ENCODE results near the gene MAPK7. TPM values are rescaled to one million over a fixed set of nuclear protein-coding genes. Genes with fewer than 3 reads are reported as not detected.

MAPK7 gene
- total RNA-seq, 4 donors from 2014 or later = 15.3 to 112 (median 48.3) TPM

DNA sequence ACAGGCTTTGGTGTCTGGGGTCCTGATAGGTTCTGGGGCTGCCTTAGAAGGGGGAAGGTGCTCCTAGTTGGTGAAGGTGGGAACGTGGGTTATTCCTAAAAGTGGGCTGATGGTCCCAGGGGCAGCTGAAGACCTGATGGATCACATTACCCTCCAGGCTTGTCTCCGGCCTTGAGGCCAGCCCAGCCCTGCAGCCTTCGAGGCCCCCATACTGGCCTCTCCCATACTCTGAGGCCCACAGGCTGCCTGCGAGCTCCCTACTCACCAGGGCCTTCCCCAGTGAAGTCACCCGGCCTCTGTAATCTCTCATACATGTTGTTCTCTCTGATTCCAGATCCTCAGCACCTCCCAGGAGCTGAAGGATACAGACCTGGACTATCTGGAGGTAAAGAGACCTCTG, 35.5 kb downstream of the MAPK7 start:
- Histone ChIP-seq H3K27me3 (no peaks in the 10 kb centered on the region), H3K4me1 (peaks cover 0 to 15% (median 0%) of the 10 kb centered on the region in 4 donors), H3K27ac (no peak overlapping the region), H3K36me3 (no peaks in the 10 kb centered on the region), H3K4me3 (no peak overlapping the region), H3K9me3 (no peaks in the 10 kb centered on the region)
- no peak for TF ChIP-seq EP300 (IDR thresholded peaks at IDR 0.05; ENCODE audit: low read depth)
- no peak for TF ChIP-seq POLR2AphosphoS5 (IDR thresholded peaks at IDR 0.05)
- TF ChIP-seq CTCF (IDR thresholded peaks at IDR 0.05) = no peak
- TF ChIP-seq POLR2A (IDR thresholded peaks at IDR 0.05) = no peak
- DNase-seq = no peak
- in situ Hi-C loops (cut with MboI; ENCODE audit: low pct_ligation_motif_present in 1 of 4, low pct_unique_long_range_greater_than_20kb in 1 of 4, low sequenced_read_pairs in 3 of 4) = no loop called here
- 76% methylated on average over 5 of the region's 5 CpGs; no CpG with 5 or more reads in 1 of the 2 donors for WGBS, 2 donors (ENCODE audit: low coverage in 1 of 2)
- intact Hi-C loops (cut with DNase I; ENCODE audit: low total_unique reads) = no loop called here

GRCh38 chr17:19414396-19415280, 36.3 kb downstream of the MAPK7 start:
- no peak overlapping the region for H3K27ac ChIP-seq
- DNase-seq = no peak
- H3K9me3 ChIP-seq = no peaks in the 10 kb centered on the region
- H3K36me3 ChIP-seq = no peaks in the 10 kb centered on the region
- TF ChIP-seq EP300 (IDR thresholded peaks at IDR 0.05; ENCODE audit: low read depth) (no peak), POLR2A (IDR thresholded peaks at IDR 0.05) (no peak)
- H3K4me1 ChIP-seq = peaks cover 0 to 15% (median 0%) of the 10 kb centered on the region in 4 donors
- H3K27me3 ChIP-seq = no peaks in the 10 kb centered on the region
- in situ Hi-C loops (cut with MboI; ENCODE audit: low pct_ligation_motif_present in 1 of 4, low pct_unique_long_range_greater_than_20kb in 1 of 4, low sequenced_read_pairs in 3 of 4) = no loop called here
- H3K4me3 ChIP-seq = no peak overlapping the region
- intact Hi-C loops (cut with DNase I; ENCODE audit: low total_unique reads) = no loop called here
- WGBS, 2 donors (ENCODE audit: low coverage in 1 of 2) = 60 to 91% methylated on average over 1 to 21 of the region's 28 CpGs

DNA sequence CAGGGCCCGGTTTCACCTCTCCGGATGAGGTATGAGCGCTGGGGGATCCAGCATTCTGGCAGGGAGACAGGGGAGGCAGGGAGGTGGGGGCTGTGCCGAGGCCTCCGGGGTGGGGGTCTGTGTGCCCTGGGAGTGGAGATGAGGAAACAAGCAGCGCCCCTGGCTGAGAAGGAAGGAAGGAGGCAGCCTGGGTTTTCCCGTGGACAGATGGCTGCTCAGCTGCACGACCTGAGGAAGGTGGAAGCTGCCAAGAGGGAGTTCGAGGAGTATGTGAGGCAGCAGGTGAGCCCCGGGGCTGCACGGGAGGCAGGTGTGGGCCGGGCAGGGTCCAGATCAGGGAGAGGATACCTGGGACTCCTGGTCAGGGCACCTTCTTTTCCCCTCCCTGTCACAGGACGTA, 37.0 kb downstream of the MAPK7 start:
- Histone ChIP-seq H3K36me3 (no peaks in the 10 kb centered on the region), H3K4me1 (peaks cover 0 to 11% (median 0%) of the 10 kb centered on the region in 4 donors), H3K4me3 (no peak overlapping the region), H3K9me3 (no peaks in the 10 kb centered on the region), H3K27ac (no peak overlapping the region), H3K27me3 (no peaks in the 10 kb centered on the region)
- in situ Hi-C loops (cut with MboI; ENCODE audit: low pct_ligation_motif_present in 1 of 4, low pct_unique_long_range_greater_than_20kb in 1 of 4, low sequenced_read_pairs in 3 of 4) (no loop called here), intact Hi-C loops (cut with DNase I; ENCODE audit: low total_unique reads) (no loop called here)
- WGBS, 2 donors (ENCODE audit: low coverage in 1 of 2) = 79% methylated on average over 13 of the region's 13 CpGs; no CpG with 5 or more reads in 1 of the 2 donors
- DNase-seq = no peak
- TF ChIP-seq POLR2AphosphoS5 (IDR thresholded peaks at IDR 0.05) (no peak), CTCF (IDR thresholded peaks at IDR 0.05) (no peak), POLR2A (IDR thresholded peaks at IDR 0.05) (no peak), EP300 (IDR thresholded peaks at IDR 0.05; ENCODE audit: low read depth) (no peak)

- no peak for TF ChIP-seq POLR2A (IDR thresholded peaks at IDR 0.05)
- TF ChIP-seq CTCF (IDR thresholded peaks at IDR 0.05) = no peak
- TF ChIP-seq EP300 (IDR thresholded peaks at IDR 0.05; ENCODE audit: low read depth) = no peak
- TF ChIP-seq POLR2AphosphoS5 (IDR thresholded peaks at IDR 0.05) = no peak
- Histone ChIP-seq H3K9me3 (no peaks in the 10 kb centered on the region), H3K4me3 (no peak overlapping the region), H3K36me3 (no peaks in the 10 kb centered on the region), H3K27me3 (no peaks in the 10 kb centered on the region), H3K27ac (no peak overlapping the region), H3K4me1 (peaks cover 0 to 5% (median 0%) of the 10 kb centered on the region in 4 donors)
- intact Hi-C loops (cut with DNase I; ENCODE audit: low total_unique reads) = no loop called here
- in situ Hi-C loops (cut with MboI; ENCODE audit: low pct_ligation_motif_present in 1 of 4, low pct_unique_long_range_greater_than_20kb in 1 of 4, low sequenced_read_pairs in 3 of 4) = no loop called here
- WGBS, 2 donors (ENCODE audit: low coverage in 1 of 2) = 60 to 91% methylated on average over 1 to 18 of the region's 18 CpGs
- no peak for DNase-seq
These were observed 37.8 kb downstream of the MAPK7 start for GRCh38 chr17:19415806-19416775.

Data from transverse colon (tissue), 4 donors.